T-helper 17 cell (primary cell): ENCODE measurements around the gene NLK. TPM values are rescaled to one million over a fixed set of nuclear protein-coding genes. Genes with fewer than 3 reads are reported as not detected.
"Not testable (repeated sequence)": the region's sequence is repeated elsewhere in the genome, so short reads cannot be mapped to it uniquely, and the experiment has no call there.

Experiments used
- ATAC-seq: fragments of 150-1000 bp; cut with Tn5 transposase; 2 replicates; pipeline ENCODE4 v1.10.0; 2021; ENCODE audit warnings: mild to moderate bottlenecking, moderate library complexity
- DNase-seq, 3 donors: peaks; one replicate each; pipeline versions ENCODE4 v3.0.0 to v3.0.0-alpha.2; 2020 to 2021
- H3K9me3 ChIP-seq: one replicate; pipeline ENCODE4 v1.7.0; 2013; ENCODE audit warnings: low read length, mild to moderate bottlenecking; ENCODE audit not compliant: control insufficient read depth, poor library complexity, severe bottlenecking
- H3K27ac Mint-ChIP-seq: one replicate; pipeline ENCODE4 v1.8.0; 2022; ENCODE audit warnings: mild to moderate bottlenecking, moderate library complexity, mixed read lengths
- H3K27me3 Mint-ChIP-seq: one replicate; pipeline ENCODE4 v1.8.0; 2022; ENCODE audit warnings: mixed read lengths
- H3K36me3 Mint-ChIP-seq: one replicate; pipeline ENCODE4 v1.8.0; 2022; ENCODE audit warnings: low read depth, mixed read lengths
- H3K4me1 Mint-ChIP-seq: one replicate; pipeline ENCODE4 v1.8.0; 2022; ENCODE audit warnings: mild to moderate bottlenecking, mixed read lengths
- H3K4me3 Mint-ChIP-seq: one replicate; pipeline ENCODE4 v1.8.0; 2022; ENCODE audit warnings: mild to moderate bottlenecking, moderate library complexity, mixed read lengths
- total RNA-seq, 4 donors: library from RNA in 2 of 4; stranded (reverse) in 2 of 4; gene quantifications; one replicate each; pipeline ENCODE4 v1.2.3 and lab custom pipeline; 2022 to 2026

NLK gene
- total RNA-seq, 2 donors from 2014 or later = 12.3 to 15.1 TPM

DNA sequence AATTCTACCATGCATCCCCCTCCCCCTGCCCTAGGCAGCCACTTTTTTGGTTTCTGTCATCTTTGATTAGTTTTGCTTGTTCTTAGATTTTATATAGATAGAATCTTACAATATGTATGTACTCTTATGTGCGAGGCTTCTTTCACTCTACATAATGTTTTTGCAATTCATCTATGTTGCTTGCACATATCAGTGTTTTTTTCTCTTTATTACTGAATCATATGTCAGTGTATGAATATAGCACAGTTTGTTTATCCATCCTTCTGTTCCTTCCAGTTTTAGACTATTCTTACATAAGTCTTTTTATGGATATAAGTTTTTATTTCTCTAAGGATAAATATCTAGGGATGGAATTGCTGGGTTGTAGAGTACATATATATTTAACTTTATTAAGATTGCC lies 26.6 kb downstream of the NLK start:
- Mint-ChIP-seq H3K36me3 (peaks cover 2% of the 10 kb centered on the region), H3K4me3 (no peak overlapping the region), H3K27ac (no peak overlapping the region), H3K27me3 (no peaks in the 10 kb centered on the region), H3K4me1 (peaks cover 20% of the 10 kb centered on the region)
- H3K9me3 ChIP-seq = no peaks in the 10 kb centered on the region
- no peak for DNase-seq
- no peak for ATAC-seq

DNA sequence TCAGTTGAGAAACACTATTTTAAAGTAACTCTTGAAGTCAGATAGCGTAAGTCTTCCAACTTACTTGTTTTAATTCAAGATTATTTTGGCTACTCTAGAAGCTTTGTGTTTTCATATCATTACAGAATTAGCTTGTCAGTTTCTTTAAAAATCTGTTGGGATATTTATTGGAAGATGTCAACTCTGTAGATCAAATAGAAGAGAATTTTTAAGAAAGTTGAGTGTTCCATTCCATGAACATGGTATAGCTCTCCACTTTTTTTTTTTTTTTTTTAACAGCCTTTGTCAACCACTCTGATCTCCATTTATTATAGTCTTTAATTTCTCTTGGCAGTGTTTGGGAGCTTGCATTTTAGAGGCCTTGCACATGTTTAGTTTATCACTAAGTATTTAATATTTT lies 28.7 kb downstream of the NLK start:
- no peaks in the 10 kb centered on the region for H3K9me3 ChIP-seq
- DNase-seq (no peak), ATAC-seq (no peak)
- Mint-ChIP-seq H3K27ac (peak overlapping the region; percentile 54), H3K36me3 (peaks cover 2% of the 10 kb centered on the region), H3K4me3 (peak overlapping the region; percentile 19), H3K27me3 (no peaks in the 10 kb centered on the region), H3K4me1 (peaks cover 17% of the 10 kb centered on the region)

DNA sequence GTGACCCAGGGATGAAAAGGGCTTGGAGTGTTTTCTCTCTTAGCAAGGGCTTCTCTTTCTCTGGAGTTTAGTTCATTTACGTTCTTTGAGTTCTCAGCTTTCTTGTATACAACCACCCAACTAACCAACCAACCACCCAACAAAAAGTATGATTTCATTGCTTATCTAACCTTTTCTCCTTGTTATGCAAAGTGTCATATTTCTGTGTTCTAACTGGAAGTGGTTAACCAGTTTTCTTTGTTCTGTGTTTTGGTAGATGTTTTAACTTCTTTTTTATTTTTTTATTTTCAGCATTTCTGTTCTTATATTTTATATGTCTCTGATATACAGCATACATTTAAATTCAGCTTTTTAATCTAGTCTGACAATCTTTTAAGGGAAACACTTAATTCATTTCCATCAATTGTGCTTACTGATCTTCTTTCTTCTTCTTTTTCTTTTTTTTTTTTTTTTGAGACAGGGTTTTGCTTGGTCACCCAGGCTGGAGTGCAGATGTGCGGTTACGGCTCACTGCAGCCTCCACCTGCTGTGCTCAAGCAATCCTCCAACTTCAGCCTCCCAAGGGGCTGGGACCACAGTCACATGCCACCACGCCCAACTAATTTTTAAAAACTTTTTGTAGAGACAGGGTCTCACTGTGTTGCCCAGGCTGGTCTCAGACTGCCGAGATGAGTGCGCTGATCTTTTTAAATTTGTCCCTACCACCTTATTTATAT lies 29.6 kb downstream of the NLK start:
- peak; percentile 85 for ATAC-seq
- H3K27ac Mint-ChIP-seq = peak overlapping the region; percentile 54

DNA sequence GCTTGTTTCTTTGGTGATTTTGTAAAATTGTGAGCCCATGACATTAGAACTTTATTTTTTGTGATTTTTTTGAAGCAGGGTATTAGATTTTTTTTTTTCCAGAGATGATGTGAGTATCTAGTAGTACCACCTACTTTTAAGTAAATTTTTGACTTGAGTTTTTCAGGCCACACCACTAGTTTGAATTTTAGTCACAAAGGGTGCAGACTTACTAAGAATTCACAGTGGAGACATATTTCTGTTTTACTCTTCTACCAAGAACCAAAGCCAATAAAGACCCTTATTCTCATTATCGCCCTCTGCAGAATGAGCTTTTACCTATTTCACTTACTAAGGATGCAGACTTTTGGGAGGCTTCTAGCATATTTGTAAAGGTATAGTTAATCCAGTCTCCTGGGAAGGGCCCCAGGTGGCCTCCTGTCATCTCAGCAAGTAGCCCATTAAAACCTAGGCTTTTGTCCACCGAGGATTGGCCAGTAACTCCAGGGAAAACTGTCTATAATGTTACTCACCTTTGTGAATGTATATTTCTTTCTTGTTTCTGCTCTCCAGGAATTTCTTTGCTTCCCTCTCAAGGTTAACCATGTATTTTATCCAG lies 30.6 kb downstream of the NLK start:
- ATAC-seq (no peak), DNase-seq (no peak)
- no peak overlapping the region for H3K27ac Mint-ChIP-seq
- H3K27me3 Mint-ChIP-seq = no peaks in the 10 kb centered on the region
- H3K4me1 Mint-ChIP-seq = peaks cover 23% of the 10 kb centered on the region
- H3K36me3 Mint-ChIP-seq = peaks cover 2% of the 10 kb centered on the region
- no peak overlapping the region for H3K4me3 Mint-ChIP-seq
- H3K9me3 ChIP-seq = no peaks in the 10 kb centered on the region

More for the DNA sequence above, 29.6 kb downstream of the NLK start:
- H3K4me1 Mint-ChIP-seq = peaks cover 23% of the 10 kb centered on the region
- DNase-seq = no peak
- no peaks in the 10 kb centered on the region for H3K27me3 Mint-ChIP-seq
- no peaks in the 10 kb centered on the region for H3K9me3 ChIP-seq
- peak overlapping the region; percentile 19 for H3K4me3 Mint-ChIP-seq
- H3K36me3 Mint-ChIP-seq = peaks cover 2% of the 10 kb centered on the region

DNA sequence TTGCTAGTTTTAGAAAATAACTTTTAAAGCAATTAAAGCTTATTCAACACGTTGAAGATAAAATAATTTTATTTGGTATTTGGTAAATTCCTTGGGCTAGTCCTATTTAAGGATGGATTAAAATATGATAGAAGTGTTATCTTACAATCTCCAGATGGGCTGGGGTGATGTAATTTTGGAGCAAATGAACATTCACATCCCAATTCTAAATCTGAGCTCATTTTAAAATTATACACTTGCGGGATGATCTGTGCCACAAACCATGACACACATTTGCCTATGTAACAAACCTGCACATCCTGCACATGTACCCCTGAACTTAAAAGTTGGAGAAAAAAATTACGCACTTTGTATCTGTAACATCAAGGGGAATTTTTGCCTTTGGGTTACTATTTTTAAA lies 31.5 kb downstream of the NLK start:
- no peak overlapping the region for H3K27ac Mint-ChIP-seq
- no peak overlapping the region for H3K4me3 Mint-ChIP-seq
- peaks cover 21% of the 10 kb centered on the region for H3K4me1 Mint-ChIP-seq
- ATAC-seq (no peak), DNase-seq (no peak)
- no peaks in the 10 kb centered on the region for H3K27me3 Mint-ChIP-seq
- peaks cover 2% of the 10 kb centered on the region for H3K36me3 Mint-ChIP-seq
- H3K9me3 ChIP-seq = no peaks in the 10 kb centered on the region

DNA sequence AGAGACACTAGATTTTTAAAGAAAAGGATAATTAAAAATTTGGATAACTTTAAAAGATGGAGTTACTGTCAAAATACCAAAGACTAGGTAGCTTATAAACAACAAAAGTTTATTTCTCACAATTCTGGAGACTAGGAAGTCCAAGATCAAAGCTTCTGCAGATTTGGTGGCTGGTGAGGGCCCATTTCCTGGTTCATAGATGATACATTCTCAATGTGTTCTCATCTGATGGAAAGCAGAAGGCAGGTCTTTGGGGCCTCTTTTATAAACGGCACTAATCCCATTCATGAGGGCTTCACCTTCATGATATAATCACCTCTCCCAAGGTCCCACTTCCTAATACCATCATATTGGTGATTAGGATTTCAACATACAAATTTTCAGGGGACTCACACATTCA lies 33.7 kb downstream of the NLK start:
- Mint-ChIP-seq H3K27me3 (no peaks in the 10 kb centered on the region), H3K36me3 (peaks cover 2% of the 10 kb centered on the region), H3K4me1 (peaks cover 21% of the 10 kb centered on the region), H3K4me3 (no peak overlapping the region), H3K27ac (peak overlapping the region; percentile 44)
- no peaks in the 10 kb centered on the region for H3K9me3 ChIP-seq
- ATAC-seq = no peak
- no peak for DNase-seq

DNA sequence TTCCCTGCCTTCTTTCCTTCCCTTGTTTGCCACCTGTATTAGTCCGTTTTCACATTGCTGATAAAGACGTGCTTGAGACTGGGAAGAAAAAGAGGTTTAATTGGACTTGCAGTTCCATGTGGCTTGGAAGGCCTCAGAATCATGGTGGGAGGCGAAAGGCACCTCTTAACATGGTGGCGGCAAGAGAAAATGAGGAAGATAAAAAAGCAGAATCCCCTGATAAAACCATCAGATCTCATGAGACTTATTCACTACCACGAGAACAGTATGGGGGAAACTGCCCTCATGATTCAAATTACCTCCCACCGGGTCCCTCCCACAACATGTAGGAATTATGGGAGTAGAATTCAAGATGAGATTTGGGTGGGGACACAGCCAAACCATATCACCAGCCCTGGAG lies 34.7 kb downstream of the NLK start:
- not testable (repeated sequence) for H3K36me3 Mint-ChIP-seq, H3K9me3 ChIP-seq, H3K27me3 Mint-ChIP-seq, H3K27ac Mint-ChIP-seq, DNase-seq, ATAC-seq, H3K4me3 Mint-ChIP-seq
- peaks cover 19% of the 10 kb centered on the region for H3K4me1 Mint-ChIP-seq

DNA sequence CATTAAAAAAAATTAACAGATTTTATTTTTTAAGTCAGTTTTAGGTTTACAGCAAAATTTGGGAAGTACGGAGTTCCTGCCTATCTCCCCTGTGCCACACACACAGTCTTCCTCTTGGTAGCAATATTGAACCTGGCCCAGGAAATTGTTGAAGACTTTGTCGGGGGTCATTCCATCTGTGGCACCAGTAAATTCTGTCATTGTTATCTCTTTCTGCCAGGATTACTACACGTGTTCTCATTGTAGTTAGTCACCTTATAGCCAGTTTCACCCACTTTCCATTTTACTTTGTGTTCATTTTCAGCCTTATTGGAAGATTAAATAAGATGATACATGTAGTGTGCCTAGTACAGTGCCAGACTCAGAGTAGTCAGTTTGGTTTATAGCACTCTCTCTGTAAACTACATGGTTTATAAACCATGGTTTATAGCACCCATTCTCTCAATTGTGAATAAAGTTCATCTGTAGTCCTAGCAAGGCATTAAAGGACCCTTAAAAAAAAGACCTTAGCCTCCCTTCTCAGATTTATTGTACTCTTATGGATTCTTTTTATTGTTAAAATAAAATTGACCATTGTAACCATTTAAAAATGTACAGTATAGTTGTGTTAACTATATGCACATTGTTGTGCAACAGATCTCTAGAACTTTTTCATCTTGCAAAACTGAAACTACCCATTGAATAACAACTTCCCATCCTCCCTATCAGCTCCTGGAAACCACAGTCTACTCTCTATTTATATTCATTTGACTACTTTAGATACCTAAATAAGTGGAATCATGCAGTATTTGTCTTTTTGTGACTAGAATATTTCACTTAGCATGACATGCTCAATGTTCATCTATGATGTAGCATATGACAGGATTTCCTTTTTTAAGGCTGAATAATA lies 36.1 kb downstream of the NLK start:
- no peaks in the 10 kb centered on the region for H3K9me3 ChIP-seq
- Mint-ChIP-seq H3K4me1 (peaks cover 15% of the 10 kb centered on the region), H3K27me3 (no peaks in the 10 kb centered on the region), H3K27ac (no peak overlapping the region), H3K36me3 (peaks cover 2% of the 10 kb centered on the region), H3K4me3 (no peak overlapping the region)
- ATAC-seq (no peak), DNase-seq (no peak)

DNA sequence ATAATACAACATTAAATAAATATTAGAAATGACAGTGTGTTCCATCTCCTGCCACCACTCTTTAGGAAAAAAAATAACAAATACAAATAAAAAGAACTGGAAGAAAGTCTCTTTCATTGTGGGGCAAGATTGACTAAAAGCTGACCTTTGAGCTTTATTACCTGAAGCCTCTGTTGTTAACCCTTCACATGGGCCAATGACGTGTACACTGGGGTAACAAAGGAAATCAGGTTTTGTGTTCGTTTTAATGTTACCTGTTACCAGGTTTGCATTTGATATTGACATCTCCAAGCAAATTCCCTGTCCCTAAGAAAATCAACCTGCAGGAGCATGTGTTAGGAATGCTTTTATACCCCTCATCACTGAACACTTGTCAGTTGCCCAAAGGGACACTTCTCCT lies 39.0 kb downstream of the NLK start:
- Mint-ChIP-seq H3K4me1 (peaks cover 11% of the 10 kb centered on the region), H3K27ac (no peak overlapping the region)

DNA sequence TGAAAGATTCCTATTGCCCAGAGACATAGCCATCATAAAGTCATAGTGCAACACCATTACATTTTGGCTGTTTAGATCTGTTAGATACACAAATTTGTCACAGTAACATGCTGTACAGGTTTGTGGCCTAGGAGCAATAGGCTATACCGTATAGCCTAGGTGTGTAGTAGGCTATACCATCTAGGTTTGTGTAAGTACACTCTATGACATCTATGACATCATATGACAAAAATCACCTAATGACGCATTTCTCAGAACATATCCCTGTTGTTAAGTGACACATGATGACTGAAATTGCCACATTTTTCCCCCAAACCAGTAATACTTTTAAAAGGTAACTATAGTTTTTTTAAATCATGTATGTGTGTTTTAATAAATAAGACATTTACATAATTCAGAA lies 43.3 kb downstream of the NLK start:
- H3K4me1 Mint-ChIP-seq = peaks cover 21% of the 10 kb centered on the region
- no peak overlapping the region for H3K27ac Mint-ChIP-seq
- H3K36me3 Mint-ChIP-seq = peaks cover 4% of the 10 kb centered on the region
- H3K27me3 Mint-ChIP-seq = no peaks in the 10 kb centered on the region
- H3K9me3 ChIP-seq = no peaks in the 10 kb centered on the region
- ATAC-seq = no peak
- no peak overlapping the region for H3K4me3 Mint-ChIP-seq
- no peak for DNase-seq

More for the DNA sequence above, 39.0 kb downstream of the NLK start:
- Mint-ChIP-seq H3K27me3 (no peaks in the 10 kb centered on the region), H3K4me3 (no peak overlapping the region), H3K36me3 (peaks cover 2% of the 10 kb centered on the region)
- DNase-seq (no peak), ATAC-seq (no peak)
- no peaks in the 10 kb centered on the region for H3K9me3 ChIP-seq

DNA sequence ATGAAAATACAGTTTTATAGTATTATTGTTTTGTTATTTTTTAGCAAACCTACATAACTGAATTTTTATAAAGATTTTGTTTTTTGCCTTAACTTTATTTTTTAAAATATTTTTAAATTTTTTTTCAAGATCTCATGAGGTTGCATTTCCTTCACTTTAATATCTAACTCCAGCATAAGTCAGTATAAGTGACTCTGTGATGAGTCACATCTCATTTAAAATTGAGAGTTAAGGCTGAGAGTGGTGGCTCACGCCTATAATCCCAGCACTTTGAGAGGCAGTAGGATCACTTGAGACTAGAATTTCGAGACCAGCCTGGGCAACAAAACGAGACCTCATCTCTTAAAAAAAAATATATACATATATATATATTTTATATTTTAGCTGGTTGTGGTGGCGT lies 44.0 kb downstream of the NLK start:
- Mint-ChIP-seq H3K27ac (no peak overlapping the region), H3K36me3 (peaks cover 4% of the 10 kb centered on the region), H3K27me3 (no peaks in the 10 kb centered on the region), H3K4me1 (peaks cover 21% of the 10 kb centered on the region), H3K4me3 (no peak overlapping the region)
- no peak for ATAC-seq
- no peak for DNase-seq
- no peaks in the 10 kb centered on the region for H3K9me3 ChIP-seq

DNA sequence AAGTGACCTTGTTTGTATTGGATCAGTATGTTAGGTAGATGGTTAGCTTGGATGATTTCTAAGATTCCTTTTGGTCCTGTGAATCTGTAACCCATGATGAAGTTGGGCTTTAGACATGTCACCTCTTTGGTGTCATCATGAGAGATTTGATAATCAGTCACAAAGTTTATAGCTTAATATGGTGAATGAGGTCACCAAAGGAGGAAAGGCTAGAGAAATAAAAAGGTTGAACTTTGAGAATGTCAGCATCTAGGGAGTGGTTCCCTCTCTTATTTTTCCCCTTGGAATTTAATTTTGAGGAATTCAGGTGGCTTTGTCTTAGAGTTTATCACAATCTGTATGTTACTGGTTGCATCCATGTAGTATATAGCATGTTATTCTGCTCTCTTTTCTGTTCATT lies 45.3 kb downstream of the NLK start:
- peaks cover 21% of the 10 kb centered on the region for H3K4me1 Mint-ChIP-seq

DNA sequence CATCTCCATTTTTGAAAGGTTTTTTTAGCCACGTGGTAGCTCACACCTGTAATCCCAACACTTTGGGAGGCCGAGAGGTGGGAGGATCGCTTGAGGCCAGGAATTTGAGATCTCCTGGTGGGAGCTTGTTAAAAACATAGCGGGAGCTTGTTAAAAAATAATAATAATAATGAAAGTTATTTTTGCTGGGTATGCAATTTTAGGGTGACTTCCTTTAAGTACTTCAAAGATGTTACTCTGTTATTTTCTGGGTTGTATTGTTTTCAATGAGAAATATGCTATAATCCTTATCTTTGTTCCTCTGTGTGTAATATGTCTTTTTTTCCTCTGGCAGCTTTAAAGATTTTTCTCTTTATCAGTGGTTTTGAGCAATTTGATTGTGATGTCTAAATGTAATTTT lies 48.1 kb downstream of the NLK start:
- H3K27ac Mint-ChIP-seq = no peak overlapping the region
- peaks cover 18% of the 10 kb centered on the region for H3K4me1 Mint-ChIP-seq
- ATAC-seq (no peak), DNase-seq (no peak)
- H3K4me3 Mint-ChIP-seq = no peak overlapping the region
- no peaks in the 10 kb centered on the region for H3K9me3 ChIP-seq
- H3K36me3 Mint-ChIP-seq = peaks cover 3% of the 10 kb centered on the region
- no peaks in the 10 kb centered on the region for H3K27me3 Mint-ChIP-seq

More for the DNA sequence above, 45.3 kb downstream of the NLK start:
- no peaks in the 10 kb centered on the region for H3K27me3 Mint-ChIP-seq
- no peaks in the 10 kb centered on the region for H3K9me3 ChIP-seq
- no peak overlapping the region for H3K4me3 Mint-ChIP-seq
- ATAC-seq = no peak
- no peak for DNase-seq
- H3K36me3 Mint-ChIP-seq = peaks cover 4% of the 10 kb centered on the region
- H3K27ac Mint-ChIP-seq = no peak overlapping the region
